Endothelial cell of hepatic sinusoid (primary cell): ENCODE results near the gene NCOR1.

Experiments used
- in situ Hi-C: cut with HindIII; loops from 2 replicates; pipeline ENCODE4 v1.10.0; 2017; ENCODE audit warnings: low sequenced_read_pairs

Gene NCOR1

GRCh38 chr17:15981646-15982580, 233.4 kb downstream of the NCOR1 start:
- in situ Hi-C loops: no loop called here

- in situ Hi-C loops: no loop called here
These were observed 234.1 kb downstream of the NCOR1 start for GRCh38 chr17:15981208-15981607.
